HL-60 (cell line): ENCODE results near the gene MBTD1.

Experiments
- CTCF ChIP-seq: IDR thresholded peaks from one replicate; pipeline ENCODE4 v1.5.1; 2011; ENCODE audit warnings: low read length, control low read depth, inconsistent platforms; ENCODE audit not compliant: insufficient read depth
- GABPA ChIP-seq: IDR thresholded peaks from 2 replicates; pipeline ENCODE4 v1.6.1; 2012; ENCODE audit warnings: low read depth
- POLR2AphosphoS5 ChIP-seq: IDR thresholded peaks from 2 replicates; pipeline ENCODE4 v1.6.1; 2012; ENCODE audit warnings: low read depth
- REST ChIP-seq: IDR thresholded peaks from 2 replicates; pipeline ENCODE4 v1.6.1; 2012; ENCODE audit warnings: low read depth; ENCODE audit not compliant: insufficient replicate concordance

- no peak for TF ChIP-seq CTCF
- no peak for TF ChIP-seq POLR2AphosphoS5
- TF ChIP-seq REST = no peak
- TF ChIP-seq GABPA = no peak
Measured at GRCh38 chr17:51256101-51256500, 3.7 kb downstream of the MBTD1 start.
